ENCODE measurements around the gene A1CF.
"Not testable (repeated sequence)": the region's sequence is repeated elsewhere in the genome, so short reads cannot be mapped to it uniquely, and the experiment has no call there.

Gene A1CF

DNA sequence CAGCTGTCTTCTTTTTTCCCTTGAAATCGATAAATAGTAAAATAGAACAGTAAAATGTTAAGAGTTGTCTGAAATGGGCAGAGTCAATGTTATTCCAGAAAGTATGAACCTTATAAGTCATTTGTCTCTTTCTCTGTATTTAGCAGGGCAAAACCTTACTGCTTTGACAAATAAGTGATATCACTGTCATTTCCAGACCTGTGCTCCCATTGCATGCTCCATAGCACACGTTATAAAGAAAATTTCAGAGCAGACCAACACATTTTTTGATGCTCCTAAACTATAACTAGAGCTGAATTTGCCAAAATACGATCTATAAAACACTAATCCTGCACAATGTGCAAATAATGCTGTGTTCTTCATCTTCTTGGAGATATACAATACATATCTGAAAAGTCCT, 1.1 kb downstream of the A1CF start:
- no peak for FAIRE-seq
- TF ChIP-seq, protein P1, sequence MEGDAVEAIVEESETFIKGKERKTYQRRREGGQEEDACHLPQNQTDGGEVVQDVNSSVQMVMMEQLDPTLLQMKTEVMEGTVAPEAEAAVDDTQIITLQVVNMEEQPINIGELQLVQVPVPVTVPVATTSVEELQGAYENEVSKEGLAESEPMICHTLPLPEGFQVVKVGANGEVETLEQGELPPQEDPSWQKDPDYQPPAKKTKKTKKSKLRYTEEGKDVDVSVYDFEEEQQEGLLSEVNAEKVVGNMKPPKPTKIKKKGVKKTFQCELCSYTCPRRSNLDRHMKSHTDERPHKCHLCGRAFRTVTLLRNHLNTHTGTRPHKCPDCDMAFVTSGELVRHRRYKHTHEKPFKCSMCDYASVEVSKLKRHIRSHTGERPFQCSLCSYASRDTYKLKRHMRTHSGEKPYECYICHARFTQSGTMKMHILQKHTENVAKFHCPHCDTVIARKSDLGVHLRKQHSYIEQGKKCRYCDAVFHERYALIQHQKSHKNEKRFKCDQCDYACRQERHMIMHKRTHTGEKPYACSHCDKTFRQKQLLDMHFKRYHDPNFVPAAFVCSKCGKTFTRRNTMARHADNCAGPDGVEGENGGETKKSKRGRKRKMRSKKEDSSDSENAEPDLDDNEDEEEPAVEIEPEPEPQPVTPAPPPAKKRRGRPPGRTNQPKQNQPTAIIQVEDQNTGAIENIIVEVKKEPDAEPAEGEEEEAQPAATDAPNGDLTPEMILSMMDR (IDR thresholded peaks at IDR 0.05; ENCODE audit: insufficient read depth, missing control alignments), result no peak
- DNase-seq (ENCODE audit: insufficient read length, low spot score), result no peak

DNA sequence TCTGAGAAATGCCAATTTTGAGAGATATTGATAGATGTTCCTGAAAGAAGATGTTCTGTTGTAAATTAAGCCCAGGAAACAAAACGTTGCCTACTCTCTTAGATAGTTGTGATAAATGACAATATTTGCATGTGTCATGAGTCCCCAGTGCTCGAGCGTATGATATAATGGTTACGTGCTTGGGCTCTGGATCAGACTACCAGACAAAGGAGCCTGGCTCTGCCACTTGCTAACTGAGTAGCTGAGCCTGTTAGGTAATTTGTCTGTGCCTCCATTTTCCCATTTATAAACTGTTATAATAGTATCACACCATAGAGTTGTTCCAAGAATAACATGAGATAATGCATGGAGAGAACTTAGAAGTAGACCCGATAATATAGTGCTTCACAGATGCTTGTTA, 1.8 kb downstream of the A1CF start:
- TF ChIP-seq, protein P1 (IDR thresholded peaks at IDR 0.05; ENCODE audit: insufficient read depth, missing control alignments), result no peak
- DNase-seq (ENCODE audit: insufficient read length, low spot score) (no peak), FAIRE-seq (no peak)

DNA sequence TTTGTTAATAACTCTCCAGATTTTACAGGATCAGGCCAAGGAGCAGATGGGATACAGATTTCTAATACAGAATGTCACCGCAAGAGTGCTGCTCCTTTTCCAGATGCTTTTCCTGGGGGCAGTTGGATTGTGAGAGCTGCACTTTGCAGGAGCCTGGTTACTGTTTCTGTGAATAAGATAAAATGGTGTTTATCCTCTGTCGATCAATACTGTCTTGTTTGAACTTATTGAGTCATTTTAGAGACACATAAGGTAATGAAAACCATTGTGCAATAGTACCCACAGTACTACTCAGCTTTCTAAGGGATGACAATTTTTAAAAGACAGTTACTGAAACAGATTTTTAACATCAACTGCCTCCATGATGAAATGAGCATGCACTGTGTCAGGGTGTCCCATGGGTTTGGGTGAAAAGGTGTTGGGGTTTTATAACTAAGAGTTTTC, 2.9 kb downstream of the A1CF start:
- DNase-seq (ENCODE audit: insufficient read length, low spot score) (no peak), FAIRE-seq (no peak)
- TF ChIP-seq, protein P1 (IDR thresholded peaks at IDR 0.05; ENCODE audit: insufficient read depth, missing control alignments), result no peak

DNA sequence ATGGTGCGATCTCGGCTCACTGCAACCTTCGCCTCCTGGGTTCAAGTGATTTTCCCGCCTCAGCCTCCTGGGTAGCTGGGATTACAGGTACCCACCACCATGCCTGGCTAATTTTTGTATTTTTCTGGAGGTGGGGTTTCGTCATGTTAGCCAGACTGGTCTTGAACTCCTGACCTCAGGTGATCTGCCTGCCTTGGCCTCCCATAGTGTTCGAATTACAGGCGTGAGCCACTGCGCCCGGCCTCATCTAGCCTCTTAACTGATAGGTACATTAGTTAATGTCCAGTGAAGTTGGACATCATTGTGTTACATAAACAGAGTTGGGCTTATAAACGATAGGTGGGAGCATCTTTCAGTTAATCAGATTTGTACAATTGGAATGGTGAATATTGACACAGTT, 4.4 kb downstream of the A1CF start:
- not testable (repeated sequence) for DNase-seq (ENCODE audit: insufficient read length, low spot score); FAIRE-seq

DNA sequence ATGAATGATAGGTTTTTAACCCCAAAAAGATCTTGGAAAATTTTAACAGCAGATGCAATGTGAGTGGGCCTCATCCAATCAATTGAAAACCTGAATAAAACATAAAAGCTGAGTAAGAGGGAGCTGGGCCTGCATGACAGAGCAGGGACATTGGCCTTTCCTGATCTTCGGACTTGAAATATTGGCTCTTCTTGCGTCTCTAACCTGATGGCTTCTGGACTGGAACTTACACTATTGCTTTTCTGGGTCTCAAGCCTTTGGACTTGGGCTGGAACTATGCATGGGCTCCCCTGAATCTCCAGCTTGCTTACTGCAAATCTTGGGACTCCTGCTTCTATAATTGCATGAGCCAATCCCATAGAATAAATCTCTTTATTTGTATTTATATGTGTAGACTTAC, 9.0 kb downstream of the A1CF start:
- DNase-seq (ENCODE audit: insufficient read length, low spot score), result no peak
- TF ChIP-seq, protein P1 (IDR thresholded peaks at IDR 0.05; ENCODE audit: insufficient read depth, missing control alignments), result no peak
- FAIRE-seq, result no peak

DNA sequence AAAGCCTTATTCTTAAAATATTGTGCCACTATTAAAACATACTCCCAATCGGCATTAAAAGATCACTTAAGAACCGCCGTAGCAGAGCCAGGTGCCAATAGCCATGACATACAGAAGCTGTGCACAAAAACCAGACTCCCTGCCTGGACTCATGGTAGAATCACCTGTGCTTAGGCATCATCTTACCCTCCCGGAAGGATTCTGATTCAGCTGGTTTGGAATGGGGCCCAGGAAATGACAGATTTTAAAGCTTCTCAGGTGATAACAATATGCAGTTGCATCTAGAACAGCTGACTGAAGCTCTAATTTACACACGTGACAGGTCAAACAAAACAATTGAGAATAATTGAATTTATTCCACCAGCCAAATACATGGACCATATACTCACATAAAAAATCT, 10.7 kb downstream of the A1CF start:
- FAIRE-seq (no peak), DNase-seq (ENCODE audit: insufficient read length, low spot score) (no peak)
- TF ChIP-seq, protein P1 (IDR thresholded peaks at IDR 0.05; ENCODE audit: insufficient read depth, missing control alignments), result no peak

DNA sequence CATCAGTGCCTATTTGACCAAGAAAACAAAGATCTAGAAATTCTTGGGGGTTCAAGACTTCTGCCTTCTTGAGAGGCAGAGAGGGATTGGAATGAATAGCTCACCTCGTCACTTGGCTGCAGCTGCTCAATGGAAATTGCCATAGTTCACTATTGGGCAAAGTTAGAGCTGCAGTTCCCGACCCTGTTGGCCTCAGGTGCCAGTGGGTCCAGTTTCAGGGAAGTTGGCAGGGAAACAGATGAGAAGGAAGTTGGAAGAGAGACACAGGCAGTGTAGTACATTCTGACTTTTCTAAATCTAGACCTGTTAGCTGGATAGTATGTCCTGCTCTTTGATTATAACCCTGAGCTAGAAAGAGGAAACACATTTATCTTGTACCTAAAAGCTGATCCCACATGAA, 19.1 kb downstream of the A1CF start:
- TF ChIP-seq, protein P1 (IDR thresholded peaks at IDR 0.05; ENCODE audit: insufficient read depth, missing control alignments), result no peak
- FAIRE-seq (no peak), DNase-seq (ENCODE audit: insufficient read length, low spot score) (no peak)

DNA sequence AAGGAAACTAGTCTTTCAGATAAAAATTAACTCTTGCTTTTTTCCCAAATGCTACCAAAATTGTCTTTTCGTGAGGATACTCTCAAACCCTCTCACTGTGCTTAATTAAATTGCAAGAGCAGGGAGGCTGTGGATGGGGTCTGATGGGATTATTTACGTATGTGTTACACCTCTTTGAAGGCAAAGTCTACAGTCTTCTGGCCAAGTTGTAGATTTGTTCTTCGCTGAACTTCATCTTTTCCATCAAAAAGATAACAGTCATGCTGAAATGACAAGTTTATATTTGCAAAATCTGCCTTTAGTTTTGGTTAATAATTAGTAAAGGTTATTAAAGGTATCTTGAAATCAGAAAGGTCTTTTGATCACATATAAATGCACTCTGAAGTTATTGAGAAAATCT, 22.7 kb downstream of the A1CF start:
- FAIRE-seq, result no peak
- TF ChIP-seq, protein P1 (IDR thresholded peaks at IDR 0.05; ENCODE audit: insufficient read depth, missing control alignments), result no peak
- DNase-seq (ENCODE audit: insufficient read length, low spot score), result no peak

Measured in D721Med (cell line).